ENCODE results near the gene PSRC1. TPM values are rescaled to one million over a fixed set of nuclear protein-coding genes. Genes with fewer than 3 reads are reported as not detected.

The PSRC1 gene
- total and polyA plus RNA-seq, 2 of the 8 experiments (the other 6 are each of a cell fraction or from before 2014, with no cell fraction given): 56.1 to 67.3 TPM

DNA sequence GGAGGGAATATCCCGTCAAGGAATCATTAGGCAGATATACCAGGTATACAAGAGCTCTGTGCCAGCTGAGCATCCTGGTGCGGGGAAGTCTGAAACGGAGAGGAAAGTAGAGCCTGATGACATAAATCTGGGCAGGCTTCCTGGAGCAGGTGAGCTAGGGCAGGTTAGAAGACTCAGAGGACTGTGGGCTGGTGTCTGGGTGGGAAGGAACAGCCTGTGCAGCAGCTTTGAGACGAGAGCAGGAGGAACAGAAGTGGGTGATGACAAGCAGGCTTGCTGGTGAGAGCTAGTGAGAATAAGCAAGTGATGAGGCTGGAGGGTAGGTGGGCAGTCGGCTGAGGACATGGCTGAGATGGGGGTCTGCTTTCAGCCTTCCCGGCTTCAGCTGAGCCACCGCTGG lies 26.9 kb downstream of the PSRC1 start:
- H3K36me3 ChIP-seq (ENCODE audit: control insufficient read depth in 2 of 4, insufficient read depth in 4 of 4, low read length in 3 of 4): peaks cover 0 to 11% (median 4%) of the 10 kb centered on the region in 4 experiments; a peak in 5 of 8 replicates
- H4K8ac ChIP-seq (ENCODE audit: extremely low read depth, insufficient read depth, low read length): no peak overlapping the region
- no peak overlapping the region for H3K4me3 ChIP-seq (ENCODE audit: extremely low read depth in 1 of 4, insufficient read depth in 2 of 4, low read depth in 3 of 4, low read length in 4 of 4)
- H3K14ac ChIP-seq (ENCODE audit: insufficient read length): no peak overlapping the region
- 83% methylated on average over 7 of the region's 7 CpGs; no CpG with 5 or more reads in 1 of the 2 experiments for WGBS, 2 experiments (ENCODE audit: extremely low coverage in 1 of 2, insufficient coverage in 1 of 2, insufficient read length in 1 of 2, insufficient replicate concordance in 2 of 2, low coverage in 1 of 2, low lambda C conversion rate in 2 of 2, missing lambda C conversion rate in 1 of 2)
- no peaks in the 10 kb centered on the region for H3K27me3 ChIP-seq (replicated peaks in 1 of 4; ENCODE audit: control insufficient read depth in 3 of 4, extremely low read depth in 1 of 4, insufficient read depth in 3 of 4, low read length in 3 of 4)
- no peak overlapping the region for H3K18ac ChIP-seq (ENCODE audit: extremely low read depth, low read length)
- H2AK5ac ChIP-seq (ENCODE audit: low read depth, low read length): peak overlapping the region; percentile 17; the same call in 1 of the 2 replicates
- no peak overlapping the region; a peak in 1 of 7 replicates for H3K9ac ChIP-seq (replicated peaks in 1 of 4; ENCODE audit: extremely low read depth in 1 of 4, low read depth in 3 of 4, low read length in 3 of 4)
- H3K4ac ChIP-seq (replicated peaks; ENCODE audit: insufficient read length, low read depth, low read length): no peak overlapping the region
- no peak overlapping the region for H4K5ac ChIP-seq (ENCODE audit: insufficient read length, low read depth, low read length)
- DNase-seq (ENCODE audit: low read depth in 1 of 2, low spot score in 2 of 2): no peak
- ChIA-PET POLR2A (ENCODE audit: partially characterized antibody) (interaction anchor here (1.3 to 12.2 kb wide), 4 partner anchors 9 to 57 kb away, joined by 3 to 252 read pairs (median 22); partner anchors contain the start of gene SARS1), CTCF (ENCODE audit: partially characterized antibody) (interaction anchor here (1.0 to 28.7 kb wide), 8 partner anchors 8 to 143 kb away, joined by 3 to 651 read pairs (median 22); partner anchors contain the start of genes SARS1 and SORT1)
- H2BK12ac ChIP-seq (ENCODE audit: low read depth, low read length): no peak overlapping the region
- FAIRE-seq: no peak
- no peak overlapping the region for H2BK15ac ChIP-seq (ENCODE audit: low read length)
- no peaks in the 10 kb centered on the region; a peak in 1 of 4 replicates for H3K9me3 ChIP-seq (ENCODE audit: insufficient read depth in 2 of 2, low read depth in 1 of 2, low read length in 1 of 2)
- no peak overlapping the region for H2AFZ ChIP-seq (ENCODE audit: low read length)
- H3K79me1 ChIP-seq (ENCODE audit: low read depth, low read length): peaks cover 13% of the 10 kb centered on the region; the same call in 1 of the 2 replicates
- no peaks in the 10 kb centered on the region; the same call in 1 of the 2 replicates for H3K23me2 ChIP-seq (ENCODE audit: low read depth, low read length)
- H2BK5ac ChIP-seq (ENCODE audit: low read depth, low read length): 0 out of 2 replicates have a peak overlapping the region, but pooled peaks have one; percentile 40
- H3K79me2 ChIP-seq (ENCODE audit: control insufficient read depth in 1 of 2, insufficient read depth in 2 of 2, low read length in 2 of 2): peaks cover 0 to 31% of the 10 kb centered on the region in 2 experiments; a peak in 1 of 4 replicates
- no peak overlapping the region for H4K91ac ChIP-seq (replicated peaks; ENCODE audit: insufficient read length, low read length)
- H3K4me2 ChIP-seq (ENCODE audit: insufficient read depth in 1 of 2, low read depth in 2 of 2, low read length in 2 of 2): peak overlapping the region in 1 of 2 experiments; percentile 47; a peak in 1 of 4 replicates
- H3K23ac ChIP-seq (ENCODE audit: insufficient read length): no peak overlapping the region
- H3K56ac ChIP-seq (replicated peaks; ENCODE audit: insufficient read length, low read depth, low read length): no peak overlapping the region
- no peak overlapping the region for H2BK120ac ChIP-seq (replicated peaks; ENCODE audit: low read depth, low read length)
- peaks cover 5 to 37% (median 28%) of the 10 kb centered on the region in 4 experiments for H3K4me1 ChIP-seq (replicated peaks in 1 of 4; ENCODE audit: control insufficient read depth in 3 of 4, insufficient read depth in 4 of 4, low read length in 3 of 4)
- H3K27ac ChIP-seq (ENCODE audit: low read depth, low read length): no peak overlapping the region
- H4K20me1 ChIP-seq (replicated peaks in 1 of 2; ENCODE audit: control insufficient read depth in 1 of 2, insufficient read depth in 2 of 2, low read length in 2 of 2): peaks cover 0 to 4% of the 10 kb centered on the region in 2 experiments
- no peak overlapping the region for H2BK20ac ChIP-seq (ENCODE audit: low read length)
- no peak for TF ChIP-seq TEAD4 (IDR thresholded peaks at IDR 0.05; ENCODE audit: low read depth, low read length)
- no peak for TF ChIP-seq RBBP5 (IDR thresholded peaks at IDR 0.05; ENCODE audit: borderline replicate concordance, low read depth, low read length)
- no peak for TF ChIP-seq SIN3A (conservative IDR thresholded peaks at IDR 0.05 in 1 of 2, IDR thresholded peaks at IDR 0.05 in 1 of 2; ENCODE audit: low read depth in 1 of 2, low read length in 2 of 2)
